ENCODE data around the gene OBSL1. TPM values are rescaled to one million over a fixed set of nuclear protein-coding genes. Genes with fewer than 3 reads are reported as not detected.

Gene OBSL1
- total and polyA plus RNA-seq, 3 donors from 2014 or later, result 312 to 507 (median 462) TPM

- Histone ChIP-seq H3K36me3 (ENCODE audit: low read depth, missing control alignments) (no peaks in the 10 kb centered on the region), H3K27me3 (no peaks in the 10 kb centered on the region), H3K4me3 (no peak overlapping the region), H3K27ac (no peak overlapping the region), H3K9me3 (no peaks in the 10 kb centered on the region), H3K4me1 (peaks cover 20% of the 10 kb centered on the region)
- intact Hi-C loops (cut with DNase I; ENCODE audit: low total_unique reads), result no loop called here
- 21 to 46% methylated on average over 14 of the region's 14 CpGs for WGBS, 2 donors
- TF ChIP-seq CTCF (IDR thresholded peaks at IDR 0.05) (no peak), POLR2A (IDR thresholded peaks at IDR 0.05) (no peak)
- DNase-seq, result no peak
Measured at GRCh38 chr2:219508971-219509779, 62.2 kb downstream of the OBSL1 start.

- Histone ChIP-seq H3K27me3 (no peaks in the 10 kb centered on the region), H3K4me3 (no peak overlapping the region), H3K36me3 (ENCODE audit: low read depth, missing control alignments) (no peaks in the 10 kb centered on the region), H3K27ac (no peak overlapping the region), H3K9me3 (no peaks in the 10 kb centered on the region), H3K4me1 (peaks cover 20% of the 10 kb centered on the region)
- TF ChIP-seq CTCF (IDR thresholded peaks at IDR 0.05) (no peak), POLR2A (IDR thresholded peaks at IDR 0.05) (no peak)
- intact Hi-C loops (cut with DNase I; ENCODE audit: low total_unique reads), result no loop called here
- DNase-seq, result no peak
- 64 to 84% methylated on average over 3 to 4 of the region's 4 CpGs for WGBS, 2 donors
Measured at GRCh38 chr2:219508444-219508734, 63.0 kb downstream of the OBSL1 start.

GRCh38 chr2:219507581-219508443, 63.5 kb downstream of the OBSL1 start:
- no peak for DNase-seq
- WGBS, 2 donors, result 55 to 75% methylated on average over 8 of the region's 8 CpGs
- H3K9me3 ChIP-seq, result no peaks in the 10 kb centered on the region
- H3K36me3 ChIP-seq (ENCODE audit: low read depth, missing control alignments), result no peaks in the 10 kb centered on the region
- H3K27ac ChIP-seq, result no peak overlapping the region
- intact Hi-C loops (cut with DNase I; ENCODE audit: low total_unique reads), result no loop called here
- H3K27me3 ChIP-seq, result no peaks in the 10 kb centered on the region
- no peak overlapping the region for H3K4me3 ChIP-seq
- peaks cover 20% of the 10 kb centered on the region for H3K4me1 ChIP-seq
- TF ChIP-seq CTCF (IDR thresholded peaks at IDR 0.05) (no peak), POLR2A (IDR thresholded peaks at IDR 0.05) (no peak)

GRCh38 chr2:219506802-219507526, 64.4 kb downstream of the OBSL1 start:
- H3K9me3 ChIP-seq, result no peaks in the 10 kb centered on the region
- 82 to 88% methylated on average over 13 to 17 of the region's 17 CpGs for WGBS, 2 donors
- DNase-seq, result no peak
- no peaks in the 10 kb centered on the region for H3K36me3 ChIP-seq (ENCODE audit: low read depth, missing control alignments)
- intact Hi-C loops (cut with DNase I; ENCODE audit: low total_unique reads), result no loop called here
- no peak overlapping the region for H3K27ac ChIP-seq
- no peak overlapping the region for H3K4me3 ChIP-seq
- TF ChIP-seq POLR2A (IDR thresholded peaks at IDR 0.05) (no peak), CTCF (IDR thresholded peaks at IDR 0.05) (no peak)
- peaks cover 20% of the 10 kb centered on the region for H3K4me1 ChIP-seq
- H3K27me3 ChIP-seq, result no peaks in the 10 kb centered on the region

All from testis (tissue), 3 donors.